ENCODE data around the gene YBX3.

YBX3 gene

DNA sequence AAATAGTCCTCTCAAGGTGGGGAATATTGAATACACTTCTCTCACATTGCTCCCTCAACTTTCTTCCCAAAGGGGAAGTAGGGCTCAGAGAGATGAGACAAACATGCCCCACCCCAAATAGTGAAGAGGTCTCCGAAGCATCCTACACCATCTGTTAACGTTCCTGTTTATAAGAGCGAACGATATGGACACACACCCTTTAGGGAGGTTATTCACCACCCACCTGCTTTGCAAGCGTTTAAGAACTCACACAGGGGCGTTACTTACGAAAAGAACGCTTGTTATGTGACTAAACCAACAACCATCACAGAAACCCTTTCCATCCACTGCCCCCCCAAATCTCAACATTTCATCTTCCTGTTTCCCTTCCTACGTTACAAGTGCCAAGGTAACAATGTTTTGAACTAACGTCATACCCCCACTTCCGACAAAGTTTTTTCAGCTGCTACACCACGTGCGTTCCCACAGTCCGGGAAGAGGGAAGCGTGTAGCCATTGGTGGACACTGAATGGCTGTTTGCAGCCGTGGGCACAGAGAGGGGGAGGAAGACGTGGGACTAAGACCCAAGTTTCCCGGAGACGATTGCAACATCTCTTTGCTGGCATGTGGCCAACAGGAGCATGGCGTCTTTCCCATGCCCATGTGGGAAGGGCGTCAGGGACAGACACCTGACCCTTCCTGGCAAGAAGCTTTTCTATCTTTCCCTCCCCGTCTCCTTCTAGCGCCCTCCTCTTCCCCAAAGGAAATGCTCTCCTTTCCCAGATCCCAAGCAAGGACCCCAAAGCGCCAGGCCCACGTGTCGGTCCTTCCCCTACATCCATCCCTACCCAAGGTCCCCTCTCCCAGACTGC lies 1.2 kb downstream of the YBX3 start:
- DNase-seq (ENCODE audit: low spot score): peak; percentile 58

DNA sequence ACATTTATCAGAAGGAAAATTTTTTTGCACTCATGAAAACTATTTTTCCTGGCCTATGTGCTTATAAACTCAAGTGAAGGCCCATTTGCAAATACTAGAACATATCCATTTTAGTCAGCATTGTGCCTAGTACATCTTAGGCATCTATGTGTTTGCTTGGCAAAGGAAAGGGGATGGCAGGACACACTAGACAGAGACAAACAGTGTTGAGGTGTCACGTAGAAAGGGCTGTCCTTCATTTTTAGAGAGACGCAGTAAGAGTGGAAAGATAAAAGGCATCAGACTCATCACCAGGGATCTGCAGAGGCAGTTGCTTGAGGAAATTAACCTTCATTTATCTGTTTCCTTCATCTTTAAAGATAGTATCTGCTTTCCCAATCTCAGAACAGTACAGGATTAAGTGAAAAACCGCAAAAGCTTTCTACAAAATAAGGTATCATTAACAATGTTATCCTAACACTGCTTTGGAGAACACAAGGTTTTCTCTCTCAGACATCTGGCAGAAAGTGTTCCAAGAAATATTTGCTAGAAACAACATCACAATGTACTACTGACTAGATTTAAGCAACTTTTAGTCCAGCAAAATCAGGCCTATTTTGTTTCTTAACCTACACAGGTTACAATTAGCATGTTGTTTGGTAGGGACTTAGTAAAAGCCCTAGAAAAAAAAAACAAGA lies 2.0 kb downstream of the YBX3 start:
- no peak for DNase-seq (ENCODE audit: low spot score)

- no peak for DNase-seq (ENCODE audit: low spot score)
Observed at GRCh38 chr12:10719482-10719881, 3.6 kb downstream of the YBX3 start.

GRCh38 chr12:10718279-10718821 lies 4.8 kb downstream of the YBX3 start:
- DNase-seq (ENCODE audit: low spot score): no peak

- DNase-seq (ENCODE audit: low spot score): no peak
Observed at GRCh38 chr12:10717410-10717809, 5.7 kb downstream of the YBX3 start.

- DNase-seq (ENCODE audit: low spot score): no peak
Observed at GRCh38 chr12:10716704-10717315, 6.3 kb downstream of the YBX3 start.

- DNase-seq (ENCODE audit: low spot score): no peak
Observed at GRCh38 chr12:10716277-10716676, 6.8 kb downstream of the YBX3 start.

DNA sequence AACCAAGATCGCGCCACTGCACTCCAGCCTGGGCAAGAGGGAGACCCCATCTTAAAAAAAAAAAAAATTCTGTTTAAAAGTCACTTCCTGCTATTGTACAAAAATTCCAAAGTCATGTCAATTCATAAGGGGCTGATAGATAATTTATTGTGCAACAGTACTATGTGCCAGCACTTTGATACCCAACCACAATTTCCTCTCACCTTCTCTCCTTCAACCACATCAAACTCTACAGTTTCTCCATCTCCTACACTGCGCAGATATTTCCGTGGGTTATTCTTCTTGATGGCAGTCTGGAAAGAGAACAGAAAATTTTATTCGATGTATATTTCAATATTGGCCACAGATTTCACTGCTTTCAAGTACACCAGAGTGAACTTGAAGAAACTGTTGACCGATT lies 7.6 kb downstream of the YBX3 start:
- DNase-seq (ENCODE audit: low spot score): no peak

- no peak for DNase-seq (ENCODE audit: low spot score)
Observed at GRCh38 chr12:10709808-10710207, 13.3 kb downstream of the YBX3 start.

DNA sequence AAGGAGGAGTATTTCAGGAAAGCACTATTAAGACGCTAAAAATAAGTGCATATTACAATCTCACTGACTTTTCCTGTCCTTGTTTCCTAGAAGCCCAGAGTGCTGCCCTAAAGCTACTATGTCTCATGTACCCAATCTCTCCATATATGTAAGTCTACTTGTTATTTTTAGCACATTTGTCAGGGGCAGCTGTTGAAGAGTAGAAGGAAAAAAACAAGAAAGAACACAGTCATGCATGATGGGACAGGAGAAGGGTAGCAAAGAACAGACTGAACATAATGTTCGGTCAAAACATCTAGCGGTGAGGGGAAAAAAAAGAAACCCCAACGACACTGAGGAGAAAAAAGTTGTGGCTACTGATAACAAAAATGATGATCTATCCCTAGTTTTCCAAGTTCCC lies 14.3 kb downstream of the YBX3 start:
- no peak for DNase-seq (ENCODE audit: low spot score)

DNA sequence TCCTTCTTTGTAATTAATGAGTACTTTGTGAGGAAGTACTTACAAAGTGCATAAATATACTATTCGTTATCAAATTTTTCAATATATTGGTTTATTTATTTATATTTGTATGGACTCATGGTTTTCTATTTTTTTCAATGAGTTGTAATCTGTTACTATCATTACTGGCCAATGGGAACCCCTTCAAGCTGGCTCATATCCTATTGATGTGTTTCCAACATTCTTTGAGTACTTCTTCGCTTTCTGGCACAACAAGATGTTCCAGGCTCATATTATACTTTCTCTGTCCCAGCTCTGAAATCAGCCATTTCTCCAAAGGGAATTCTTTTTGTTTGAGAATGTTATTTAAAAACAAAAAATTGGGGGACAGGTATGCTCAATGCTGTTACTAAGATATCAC lies 17.5 kb downstream of the YBX3 start:
- no peak for DNase-seq (ENCODE audit: low spot score)

DNA sequence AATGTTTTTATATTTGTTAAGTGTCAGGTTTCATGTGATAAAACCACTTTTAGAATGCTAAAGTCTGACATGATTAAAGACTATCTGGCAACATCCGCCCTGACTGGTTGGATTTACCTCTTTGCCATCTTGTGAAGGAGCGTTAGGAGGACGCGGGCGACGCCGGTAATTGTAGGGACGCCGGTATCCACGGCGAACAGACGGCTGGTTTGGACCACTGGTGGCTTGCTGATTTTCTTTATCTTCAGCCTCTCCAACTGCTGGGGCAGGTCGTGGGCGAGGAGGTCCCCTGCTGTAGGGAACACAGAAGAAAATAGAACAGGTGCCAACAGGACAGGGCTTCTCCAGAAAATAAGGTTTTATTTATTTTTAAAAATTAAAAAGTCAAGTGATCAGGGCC lies 21.3 kb downstream of the YBX3 start:
- DNase-seq (ENCODE audit: low spot score): peak; percentile 67

- peak; percentile 49 for DNase-seq (ENCODE audit: low spot score)
Observed at GRCh38 chr12:10701131-10701681, 21.9 kb downstream of the YBX3 start.

- DNase-seq (ENCODE audit: low spot score): peak; percentile 67
Observed at GRCh38 chr12:10700581-10700980, 22.5 kb downstream of the YBX3 start.

- DNase-seq (ENCODE audit: low spot score): no peak
Observed at GRCh38 chr12:10697862-10698261, 25.3 kb downstream of the YBX3 start.

- DNase-seq (ENCODE audit: low spot score): peak; percentile 31
Observed at GRCh38 chr12:10697156-10697555, 26.0 kb downstream of the YBX3 start.

- no peak for DNase-seq (ENCODE audit: low spot score)
Observed at GRCh38 chr12:10690906-10691305, 32.2 kb downstream of the YBX3 start.

DNA sequence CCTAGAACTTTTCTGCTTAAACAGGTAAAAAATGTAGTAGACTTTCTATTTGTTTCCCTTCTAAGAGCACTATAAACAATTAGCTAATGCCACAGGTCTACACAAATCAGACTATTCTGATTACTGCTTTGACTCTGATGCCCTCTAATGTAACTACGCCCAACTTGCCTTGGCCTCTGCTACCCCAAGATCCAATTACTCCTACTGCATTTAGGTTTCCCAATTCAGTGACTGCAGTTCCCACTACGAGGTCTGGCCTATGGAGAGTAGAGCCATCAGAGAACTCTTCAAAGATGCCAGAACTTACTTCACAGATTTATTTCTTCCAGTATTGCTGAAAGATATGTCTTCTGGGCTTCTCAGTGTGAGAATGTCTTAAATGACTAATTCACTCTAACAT lies 34.0 kb downstream of the YBX3 start:
- DNase-seq (ENCODE audit: low spot score): no peak

GRCh38 chr12:10688042-10688441 lies 35.1 kb downstream of the YBX3 start:
- no peak for DNase-seq (ENCODE audit: low spot score)

DNA sequence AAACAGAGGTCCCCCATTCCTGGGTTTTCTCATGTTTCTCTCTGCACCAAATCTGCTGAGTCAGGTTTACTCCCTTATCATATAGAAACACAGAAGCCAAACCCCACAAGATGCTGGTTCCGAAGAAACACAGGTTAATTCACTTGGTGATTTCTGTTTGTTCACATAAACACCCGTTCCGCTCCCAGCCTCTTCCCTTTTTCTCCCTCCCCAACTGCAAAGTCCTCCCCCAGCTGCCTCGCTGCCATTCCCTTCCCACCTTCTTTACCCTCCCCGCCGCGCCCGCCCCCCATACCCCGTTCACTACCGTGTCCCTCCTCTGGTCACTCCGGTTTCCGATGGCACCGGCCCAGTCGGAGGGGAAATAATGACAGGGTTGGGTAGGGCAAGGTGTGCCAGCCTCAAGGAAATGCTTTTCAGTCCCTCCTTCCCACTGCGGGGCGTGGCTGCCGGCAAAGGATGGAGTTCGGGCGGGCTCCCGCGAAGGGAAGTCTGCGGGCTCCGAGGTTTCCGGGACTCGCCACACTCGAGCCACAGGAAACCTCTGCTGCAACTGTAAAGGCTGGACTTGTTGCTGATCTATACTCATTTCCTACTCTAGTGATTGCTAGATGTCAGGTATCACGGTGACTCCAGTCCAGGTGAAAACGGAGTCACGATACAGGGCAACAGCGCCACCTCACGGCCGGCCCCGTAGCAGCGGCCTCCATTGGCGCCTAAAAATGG lies 49.3 kb downstream of the YBX3 start, which contains the start of gene STYK1:
Gene STYK1, minus strand, starts transcription at position 394 of the 726 bp plus-strand sequence. CDS start 39,434 bp downstream, outside the sequence.
- peak; percentile 78 for DNase-seq (ENCODE audit: low spot score)

GRCh38 chr12:10672231-10672868 lies 50.8 kb downstream of the YBX3 start:
- DNase-seq (ENCODE audit: low spot score): peak; percentile 20

Measured in hematopoietic multipotent progenitor cell treated with erythropoietin and hydrocortisone succinate and interleukin-3 and kit ligand, for 15 days (in vitro differentiated cells).